Kidney epithelial cell (primary cell): ENCODE results near the gene PSTPIP1. TPM values are rescaled to one million over a fixed set of nuclear protein-coding genes. Genes with fewer than 3 reads are reported as not detected.

Source experiments
- DNase-seq: peaks from one replicate; pipeline ENCODE4 v3.0.0-alpha.2; 2010; ENCODE audit warnings: low read depth
- H3K27me3 ChIP-seq: 2 replicates; pipeline ENCODE4 v1.6.0; 2011; ENCODE audit warnings: low read length; ENCODE audit not compliant: control insufficient read depth, insufficient read depth
- H3K36me3 ChIP-seq: 2 replicates; pipeline ENCODE4 v1.5.1; 2011; ENCODE audit warnings: low read length; ENCODE audit not compliant: control insufficient read depth, insufficient read depth
- H3K4me3 ChIP-seq: 2 replicates; pipeline ENCODE4 v1.5.1; 2011; ENCODE audit warnings: low read depth, mild to moderate bottlenecking, control low read depth, low read length
- total RNA-seq: library from RNA; depleted of rRNA; stranded (reverse); fragments of >200 nt; gene quantifications from 2 replicates; pipeline ENCODE4 v1.2.3, GENCODE V29; 2015
- TF ChIP-seq, protein P1 (sequence below): IDR thresholded peaks from 2 replicates; pipeline ENCODE4 v1.5.1; 2011; ENCODE audit warnings: mild to moderate bottlenecking, moderate library complexity, low read length, control low read depth, inconsistent platforms; ENCODE audit not compliant: insufficient read depth, poor library complexity, severe bottlenecking

PSTPIP1 gene
- total RNA-seq, 1 donor from 2014 or later = not detected

DNA sequence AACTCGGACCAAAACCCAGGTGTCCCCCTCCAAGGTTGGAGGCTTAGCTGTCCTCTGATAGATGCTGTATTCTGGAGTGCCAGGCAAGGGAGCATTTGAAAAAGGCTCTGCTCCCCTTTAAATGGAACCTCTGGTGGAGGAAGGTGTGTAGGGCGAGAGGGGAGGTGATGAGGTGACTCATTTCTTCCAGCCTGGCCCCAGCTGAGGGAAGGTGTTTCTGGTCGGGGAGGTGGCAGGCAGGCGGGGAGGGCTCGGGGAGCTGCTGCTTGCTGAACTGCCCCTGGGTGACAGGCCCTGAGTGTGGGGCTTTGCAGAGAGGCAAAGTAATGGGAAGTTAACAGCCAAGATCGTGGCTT lies 18.8 kb downstream of the PSTPIP1 start:
- TF ChIP-seq, protein P1, sequence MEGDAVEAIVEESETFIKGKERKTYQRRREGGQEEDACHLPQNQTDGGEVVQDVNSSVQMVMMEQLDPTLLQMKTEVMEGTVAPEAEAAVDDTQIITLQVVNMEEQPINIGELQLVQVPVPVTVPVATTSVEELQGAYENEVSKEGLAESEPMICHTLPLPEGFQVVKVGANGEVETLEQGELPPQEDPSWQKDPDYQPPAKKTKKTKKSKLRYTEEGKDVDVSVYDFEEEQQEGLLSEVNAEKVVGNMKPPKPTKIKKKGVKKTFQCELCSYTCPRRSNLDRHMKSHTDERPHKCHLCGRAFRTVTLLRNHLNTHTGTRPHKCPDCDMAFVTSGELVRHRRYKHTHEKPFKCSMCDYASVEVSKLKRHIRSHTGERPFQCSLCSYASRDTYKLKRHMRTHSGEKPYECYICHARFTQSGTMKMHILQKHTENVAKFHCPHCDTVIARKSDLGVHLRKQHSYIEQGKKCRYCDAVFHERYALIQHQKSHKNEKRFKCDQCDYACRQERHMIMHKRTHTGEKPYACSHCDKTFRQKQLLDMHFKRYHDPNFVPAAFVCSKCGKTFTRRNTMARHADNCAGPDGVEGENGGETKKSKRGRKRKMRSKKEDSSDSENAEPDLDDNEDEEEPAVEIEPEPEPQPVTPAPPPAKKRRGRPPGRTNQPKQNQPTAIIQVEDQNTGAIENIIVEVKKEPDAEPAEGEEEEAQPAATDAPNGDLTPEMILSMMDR = no peak
- Histone ChIP-seq H3K27me3 (peaks cover 6% of the 10 kb centered on the region), H3K36me3 (no peaks in the 10 kb centered on the region), H3K4me3 (no peak overlapping the region)
- no peak for DNase-seq

DNA sequence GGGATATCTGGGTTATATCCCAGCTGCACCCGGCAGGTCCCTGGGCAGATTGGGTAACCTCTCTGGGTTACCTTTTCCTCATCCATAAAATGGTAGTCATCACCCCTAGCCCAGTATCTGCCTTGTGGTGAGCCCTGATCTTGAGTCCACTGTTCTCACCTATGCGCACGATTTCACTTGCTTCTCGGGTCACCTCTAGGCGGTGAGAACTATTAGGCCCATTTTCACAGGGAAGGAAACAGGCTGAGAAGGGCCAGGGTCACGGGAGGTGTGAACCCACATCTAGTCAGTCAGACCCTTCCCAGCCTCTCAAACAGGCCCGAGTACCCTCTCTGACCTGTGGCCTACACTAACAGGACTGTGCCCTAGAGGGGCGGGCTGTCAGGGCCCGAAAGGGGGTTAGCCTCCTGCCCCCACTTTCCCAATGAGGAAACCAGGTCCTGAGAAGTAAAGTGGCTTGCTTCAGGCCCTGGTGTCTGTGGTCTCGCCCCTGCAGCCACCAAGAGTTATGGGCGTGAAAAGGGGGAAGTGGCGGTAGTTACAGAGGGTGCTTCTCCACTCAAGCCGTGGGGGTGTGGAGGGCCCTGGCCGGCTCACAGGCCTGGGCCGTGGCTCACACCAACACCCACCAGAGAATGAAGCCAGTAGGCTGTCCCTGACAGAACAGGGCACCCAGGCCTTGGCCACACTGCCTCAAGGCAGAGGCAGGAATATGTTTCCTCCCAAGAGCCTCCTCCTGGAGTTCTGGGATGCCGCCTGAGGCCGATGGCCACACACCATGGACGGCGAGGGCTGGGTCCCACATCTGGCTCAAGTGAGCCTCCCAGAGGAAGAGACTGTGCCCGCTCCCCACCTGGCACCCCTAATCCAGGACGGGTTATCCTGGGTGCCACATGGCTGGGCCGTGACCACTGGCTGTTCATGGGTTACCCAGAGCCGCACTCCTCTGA lies 19.5 kb downstream of the PSTPIP1 start:
- Histone ChIP-seq H3K4me3 (no peak overlapping the region), H3K27me3 (peaks cover 6% of the 10 kb centered on the region), H3K36me3 (no peaks in the 10 kb centered on the region)
- TF ChIP-seq, protein P1 = no peak
- no peak for DNase-seq

DNA sequence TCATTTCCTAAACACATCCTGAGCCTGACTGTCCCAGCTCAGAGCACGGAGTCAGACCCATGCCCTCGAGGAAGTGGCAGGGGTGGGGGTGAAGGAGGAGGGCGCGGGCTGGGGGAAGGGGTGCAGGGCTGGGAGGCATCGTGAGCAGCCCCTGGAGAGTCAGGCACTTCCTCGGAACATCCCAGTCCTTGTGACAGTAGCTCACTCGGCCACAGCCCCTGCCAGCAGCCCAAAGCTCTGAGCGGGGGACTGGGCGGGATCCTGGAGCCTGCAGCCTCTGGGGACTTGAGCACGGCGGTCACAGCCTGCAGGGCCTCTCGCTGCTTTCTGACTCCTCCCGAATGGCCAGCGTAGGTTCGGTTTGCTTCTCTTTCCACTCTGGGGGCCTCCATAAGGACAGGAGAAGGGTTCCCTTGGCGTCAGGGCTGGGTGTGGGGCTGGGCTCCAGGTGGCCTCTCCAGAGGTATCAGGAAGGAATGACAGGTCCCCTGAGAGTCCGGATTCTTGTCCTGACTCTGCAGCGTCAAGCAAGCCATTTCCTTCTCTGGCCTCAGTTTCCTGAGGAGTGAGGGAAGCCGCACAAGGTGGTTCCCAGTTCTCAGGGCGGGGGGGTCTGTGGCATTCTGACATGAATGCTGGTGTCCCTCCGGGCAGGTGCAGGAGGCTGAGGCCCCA lies 20.9 kb downstream of the PSTPIP1 start:
- TF ChIP-seq, protein P1 = no peak
- Histone ChIP-seq H3K27me3 (peaks cover 4% of the 10 kb centered on the region), H3K4me3 (no peak overlapping the region), H3K36me3 (no peaks in the 10 kb centered on the region)
- DNase-seq = no peak

DNA sequence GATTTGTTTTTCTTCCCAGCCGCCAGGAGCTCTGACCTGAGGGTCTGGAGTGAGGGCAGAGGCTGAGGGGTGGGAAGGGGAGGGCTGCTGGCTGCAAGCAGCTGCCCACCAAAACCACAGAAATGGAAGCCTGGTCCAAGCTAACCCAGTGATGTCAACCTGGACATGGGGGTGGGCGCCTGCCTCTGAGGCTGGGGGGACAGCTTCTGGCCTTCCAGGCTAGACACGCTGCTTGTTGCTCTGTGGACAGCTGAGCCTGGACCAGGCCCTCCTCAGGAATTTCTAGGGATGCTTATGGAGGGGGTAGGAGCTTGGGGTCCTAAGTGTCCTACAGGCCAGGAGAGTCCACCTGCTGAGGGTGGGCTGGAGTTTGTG lies 21.4 kb downstream of the PSTPIP1 start:
- Histone ChIP-seq H3K36me3 (no peaks in the 10 kb centered on the region), H3K4me3 (no peak overlapping the region), H3K27me3 (peaks cover 4% of the 10 kb centered on the region)
- no peak for DNase-seq
- TF ChIP-seq, protein P1 = no peak

DNA sequence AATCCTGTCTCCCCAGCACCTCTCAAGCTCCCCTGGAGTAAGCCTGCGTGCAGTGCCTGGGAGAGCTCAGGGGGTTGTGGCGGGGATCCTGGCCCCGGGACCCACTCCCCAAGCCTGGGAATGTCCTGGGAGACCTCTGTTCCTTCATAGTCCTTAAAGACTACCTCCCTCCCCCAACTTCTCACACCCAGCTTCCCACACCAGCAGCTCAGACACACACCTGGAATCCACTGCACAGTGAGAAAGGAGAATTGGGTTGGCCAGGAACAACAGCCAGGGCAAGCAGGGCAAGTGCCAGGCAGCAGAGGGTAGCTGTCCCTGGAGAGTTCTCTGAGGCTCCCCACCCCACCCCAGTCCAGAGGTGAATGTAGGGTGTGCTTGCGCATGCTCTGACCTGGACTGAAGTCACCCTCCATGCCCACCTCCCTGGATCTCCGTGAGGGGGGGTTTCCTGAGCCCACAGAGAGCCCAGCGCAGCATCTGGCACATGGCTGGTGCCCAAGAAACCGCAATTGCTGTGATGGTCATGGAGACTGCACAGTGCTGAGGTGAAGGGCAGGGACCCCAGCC lies 22.2 kb downstream of the PSTPIP1 start:
- no peak for DNase-seq
- H3K36me3 ChIP-seq = no peaks in the 10 kb centered on the region
- TF ChIP-seq, protein P1 = no peak
- peaks cover 4% of the 10 kb centered on the region for H3K27me3 ChIP-seq
- H3K4me3 ChIP-seq = no peak overlapping the region
